Measurements from ENCODE around the gene CERS4. TPM values are rescaled to one million over a fixed set of nuclear protein-coding genes. Genes with fewer than 3 reads are reported as not detected.

The CERS4 gene
- total RNA-seq, 1 experiment from 2014 or later = 4.8 TPM

DNA sequence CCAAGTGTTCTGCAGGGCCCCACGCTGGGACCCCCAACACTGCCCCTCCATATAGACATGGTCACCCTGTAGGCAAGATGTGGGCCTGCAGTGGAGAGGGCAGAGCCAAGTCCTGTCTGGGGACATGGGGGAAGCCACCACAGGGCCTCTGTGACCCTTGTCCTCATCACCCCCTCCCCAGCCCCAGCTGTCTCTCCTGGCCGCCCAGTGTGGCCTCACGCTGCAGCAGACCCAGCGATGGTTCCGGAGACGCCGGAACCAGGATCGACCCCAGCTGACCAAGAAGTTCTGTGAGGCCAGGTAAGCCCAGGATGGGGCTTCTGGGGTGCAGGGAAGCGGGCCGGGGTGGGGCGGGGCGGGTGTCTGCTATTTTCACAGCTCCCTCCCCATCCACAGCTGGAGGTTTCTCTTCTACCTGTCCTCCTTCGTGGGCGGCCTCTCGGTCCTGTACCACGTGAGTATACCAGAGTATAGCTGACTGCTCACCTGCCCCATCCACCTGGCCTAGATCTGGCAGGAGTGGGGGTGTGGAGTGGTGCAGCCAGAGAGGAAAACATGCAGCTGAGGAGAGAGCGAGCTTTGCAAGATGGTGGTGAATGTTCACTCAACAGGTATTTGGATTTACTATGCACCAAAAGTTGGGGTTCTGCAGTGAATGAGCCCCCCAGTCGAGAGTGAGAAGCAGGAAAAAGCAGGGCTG lies 46.4 kb downstream of the CERS4 start:
- H3K9me3 ChIP-seq (ENCODE audit: low read depth, low read length, poor library complexity, severe bottlenecking) = no peaks in the 10 kb centered on the region
- CTCF ChIA-PET = no interaction called here
- TF ChIP-seq, protein P1, sequence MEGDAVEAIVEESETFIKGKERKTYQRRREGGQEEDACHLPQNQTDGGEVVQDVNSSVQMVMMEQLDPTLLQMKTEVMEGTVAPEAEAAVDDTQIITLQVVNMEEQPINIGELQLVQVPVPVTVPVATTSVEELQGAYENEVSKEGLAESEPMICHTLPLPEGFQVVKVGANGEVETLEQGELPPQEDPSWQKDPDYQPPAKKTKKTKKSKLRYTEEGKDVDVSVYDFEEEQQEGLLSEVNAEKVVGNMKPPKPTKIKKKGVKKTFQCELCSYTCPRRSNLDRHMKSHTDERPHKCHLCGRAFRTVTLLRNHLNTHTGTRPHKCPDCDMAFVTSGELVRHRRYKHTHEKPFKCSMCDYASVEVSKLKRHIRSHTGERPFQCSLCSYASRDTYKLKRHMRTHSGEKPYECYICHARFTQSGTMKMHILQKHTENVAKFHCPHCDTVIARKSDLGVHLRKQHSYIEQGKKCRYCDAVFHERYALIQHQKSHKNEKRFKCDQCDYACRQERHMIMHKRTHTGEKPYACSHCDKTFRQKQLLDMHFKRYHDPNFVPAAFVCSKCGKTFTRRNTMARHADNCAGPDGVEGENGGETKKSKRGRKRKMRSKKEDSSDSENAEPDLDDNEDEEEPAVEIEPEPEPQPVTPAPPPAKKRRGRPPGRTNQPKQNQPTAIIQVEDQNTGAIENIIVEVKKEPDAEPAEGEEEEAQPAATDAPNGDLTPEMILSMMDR (conservative IDR thresholded peaks at IDR 0.05; ENCODE audit: low read depth, low read length) = no peak
- no peak for TF ChIP-seq EZH2 (IDR thresholded peaks at IDR 0.05; ENCODE audit: borderline replicate concordance, low read depth, low read length, poor library complexity, severe bottlenecking)
- POLR2A ChIA-PET (ENCODE audit: low non-redundant PET) = no interaction called here
- no peak overlapping the region for H3K4me3 ChIP-seq (ENCODE audit: low read depth, low read length, poor library complexity, severe bottlenecking)
- H3K36me3 ChIP-seq (ENCODE audit: insufficient read depth, low read length, poor library complexity, severe bottlenecking) = no peaks in the 10 kb centered on the region
- H3K27me3 ChIP-seq (replicated peaks; ENCODE audit: insufficient read depth, low read depth, low read length, poor library complexity) = no peaks in the 10 kb centered on the region
- intact Hi-C loops (cut with micrococcal nuclease; ENCODE audit: unreplicated experiment) = loop anchor here (10.0 kb wide), 1 partner anchor 401 kb away; no protein-coding TSS in a partner anchor
- DNase-seq (ENCODE audit: low spot score) = no peak
- H3K4me1 ChIP-seq (ENCODE audit: insufficient read depth, low read length, poor library complexity, severe bottlenecking) = no peaks in the 10 kb centered on the region
- H3K27ac ChIP-seq (ENCODE audit: low read depth, low read length, poor library complexity, severe bottlenecking) = no peak overlapping the region
- no TSS peak for BruUV-seq (replicated peaks)

DNA sequence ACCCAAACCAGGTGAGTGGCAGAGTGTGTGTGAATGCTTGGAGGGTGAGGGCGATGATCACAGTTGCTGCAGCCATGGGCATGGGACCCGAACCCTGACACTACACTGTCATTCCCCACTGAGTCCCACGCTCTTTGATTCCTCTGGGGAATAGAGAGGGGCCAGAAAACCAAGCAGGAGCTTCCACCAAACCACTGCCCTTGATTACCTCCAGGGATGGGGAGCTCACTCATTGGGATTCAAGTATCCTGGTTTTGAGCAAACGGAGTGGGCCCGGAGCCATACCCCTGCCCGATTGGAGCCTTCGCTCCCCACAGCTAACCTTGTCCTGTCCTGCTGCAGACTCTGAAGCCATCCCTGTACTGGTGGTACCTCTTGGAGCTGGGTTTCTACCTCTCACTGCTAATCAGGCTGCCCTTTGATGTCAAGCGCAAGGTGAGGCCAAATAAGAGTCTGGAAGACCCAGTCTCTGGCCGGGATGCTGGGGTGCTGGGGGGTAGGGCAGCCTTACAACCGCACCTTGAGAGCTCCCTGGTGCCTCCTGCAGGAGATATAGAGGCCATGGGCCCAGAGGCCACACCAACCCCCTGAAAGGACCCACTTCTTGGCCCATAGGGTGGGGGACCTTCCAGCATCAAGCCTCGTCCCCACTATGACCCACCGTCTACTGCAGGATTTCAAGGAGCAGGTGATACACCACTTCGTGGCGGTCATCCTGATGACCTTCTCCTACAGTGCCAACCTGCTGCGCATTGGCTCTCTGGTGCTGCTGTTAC lies 47.3 kb downstream of the CERS4 start:
- no peak overlapping the region for H3K4me3 ChIP-seq (ENCODE audit: low read depth, low read length, poor library complexity, severe bottlenecking)
- no peaks in the 10 kb centered on the region for H3K27me3 ChIP-seq (replicated peaks; ENCODE audit: insufficient read depth, low read depth, low read length, poor library complexity)
- TF ChIP-seq, protein P1 (conservative IDR thresholded peaks at IDR 0.05; ENCODE audit: low read depth, low read length) = no peak
- no peak for TF ChIP-seq EZH2 (IDR thresholded peaks at IDR 0.05; ENCODE audit: borderline replicate concordance, low read depth, low read length, poor library complexity, severe bottlenecking)
- no peak for DNase-seq (ENCODE audit: low spot score)
- ChIA-PET CTCF (interaction anchor here (0.5 kb wide), 1 partner anchor 157 kb away, joined by 4 read pairs; the partner anchor contains the start of gene MARCHF2), POLR2A (ENCODE audit: low non-redundant PET) (no interaction called here)
- intact Hi-C loops (cut with micrococcal nuclease; ENCODE audit: unreplicated experiment) = loop anchor here (10.0 kb wide), 1 partner anchor 402 kb away; no protein-coding TSS in a partner anchor
- no peaks in the 10 kb centered on the region for H3K9me3 ChIP-seq (ENCODE audit: low read depth, low read length, poor library complexity, severe bottlenecking)
- H3K27ac ChIP-seq (ENCODE audit: low read depth, low read length, poor library complexity, severe bottlenecking) = no peak overlapping the region
- H3K4me1 ChIP-seq (ENCODE audit: insufficient read depth, low read length, poor library complexity, severe bottlenecking) = no peaks in the 10 kb centered on the region
- no peaks in the 10 kb centered on the region for H3K36me3 ChIP-seq (ENCODE audit: insufficient read depth, low read length, poor library complexity, severe bottlenecking)
- BruUV-seq (replicated peaks) = no TSS peak

DNA sequence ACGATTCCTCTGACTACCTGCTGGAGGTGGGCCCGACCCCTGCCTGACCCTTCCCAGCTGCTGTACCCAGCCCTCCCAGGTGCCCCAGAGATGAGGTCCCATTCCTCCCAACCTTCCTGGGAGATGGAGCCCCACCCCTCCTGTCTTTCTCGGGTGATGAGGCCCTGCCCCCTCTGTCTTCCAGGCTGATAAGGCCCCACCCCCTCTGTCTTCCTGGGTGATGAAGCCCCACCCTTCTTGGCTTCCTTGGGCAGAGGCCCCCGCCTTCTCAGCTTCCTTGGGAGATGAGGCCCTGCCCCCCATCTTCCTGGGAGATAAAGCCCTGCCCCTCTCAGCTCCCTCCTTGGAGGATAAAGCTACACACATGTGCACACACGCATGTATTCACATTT lies 47.9 kb downstream of the CERS4 start:
- no peak for TF ChIP-seq EZH2 (IDR thresholded peaks at IDR 0.05; ENCODE audit: borderline replicate concordance, low read depth, low read length, poor library complexity, severe bottlenecking)
- TF ChIP-seq, protein P1 (conservative IDR thresholded peaks at IDR 0.05; ENCODE audit: low read depth, low read length) = no peak
- Histone ChIP-seq H3K27ac (ENCODE audit: low read depth, low read length, poor library complexity, severe bottlenecking) (no peak overlapping the region), H3K9me3 (ENCODE audit: low read depth, low read length, poor library complexity, severe bottlenecking) (no peaks in the 10 kb centered on the region), H3K4me1 (ENCODE audit: insufficient read depth, low read length, poor library complexity, severe bottlenecking) (no peaks in the 10 kb centered on the region), H3K4me3 (ENCODE audit: low read depth, low read length, poor library complexity, severe bottlenecking) (no peak overlapping the region), H3K36me3 (ENCODE audit: insufficient read depth, low read length, poor library complexity, severe bottlenecking) (no peaks in the 10 kb centered on the region), H3K27me3 (replicated peaks; ENCODE audit: insufficient read depth, low read depth, low read length, poor library complexity) (no peaks in the 10 kb centered on the region)
- intact Hi-C loops (cut with micrococcal nuclease; ENCODE audit: unreplicated experiment) = loop anchor here (10.0 kb wide), 1 partner anchor 402 kb away; no protein-coding TSS in a partner anchor
- CTCF ChIA-PET = no interaction called here
- no TSS peak for BruUV-seq (replicated peaks)
- peak; percentile 76 for DNase-seq (ENCODE audit: low spot score)
- POLR2A ChIA-PET (ENCODE audit: low non-redundant PET) = no interaction called here

Measured in A673 (cell line).